Mucosa of descending colon (tissue), 3 donors: ENCODE measurements around the gene PPM1L. TPM values are rescaled to one million over a fixed set of nuclear protein-coding genes. Genes with fewer than 3 reads are reported as not detected.

Experiments used
- ATAC-seq: fragments of 200-7000 bp; cut with Tn5 transposase; one replicate; pipeline ENCODE4 v1.9.1; 2020; ENCODE audit warnings: mild to moderate bottlenecking, moderate library complexity
- DNase-seq, 3 donors: peaks; one replicate each; pipeline ENCODE4 v3.0.0-alpha.2; 2020
- H3K36me3 ChIP-seq: fragments of 200-600 bp; one replicate; pipeline ENCODE4 v1.8.0; 2021; ENCODE audit warnings: low read depth, mild to moderate bottlenecking
- H3K4me1 ChIP-seq: fragments of 200-600 bp; one replicate; pipeline ENCODE4 v1.8.0; 2021; ENCODE audit warnings: low read depth, mild to moderate bottlenecking
- H3K4me3 ChIP-seq: fragments of 200-600 bp; one replicate; pipeline ENCODE4 v1.8.0; 2021; ENCODE audit warnings: mild to moderate bottlenecking
- H3K9me3 ChIP-seq: fragments of 200-600 bp; one replicate; pipeline ENCODE4 v1.8.0; 2021; ENCODE audit warnings: mild to moderate bottlenecking
- intact Hi-C, 2 donors: fragments of 100-400 bp; cut with DNase I in 1 of 2; cut with micrococcal nuclease in 1 of 2; formaldehyde crosslinking; loops; one replicate each; pipeline versions ENCODE4 v1.11.0 to v1.11.1; 2022; cut with DNase I, micrococcal nuclease
- total RNA-seq, 3 donors: library from RNA; stranded (reverse); fragmentation: NEBNext Ultra II Directional in 2 of 3; extraction: Animal tissue kit (Norgen Biotek cat#: 25700) in 2 of 3; gene quantifications; one replicate each; pipeline versions ENCODE4 v1.2.1 to v1.2.4, GENCODE V29; 2021 to 2023
- TF ChIP-seq, protein P1 (sequence below): fragments of 200-600 bp; IDR thresholded peaks from one replicate; pipeline ENCODE4 v1.8.0; 2022; ENCODE audit warnings: antibody characterized with exemption, mild to moderate bottlenecking
- donor health status: DM: no; HTN: no; CAD: no; lungs with moderate emphysema.
- donor health status: DM: no; HTN: no; CAD: no.
- donor health status: DM: no; HTN: yes; CAD: no.

The PPM1L gene
- total RNA-seq, 3 donors from 2014 or later = 16.2 to 47.9 (median 21.6) TPM

DNA sequence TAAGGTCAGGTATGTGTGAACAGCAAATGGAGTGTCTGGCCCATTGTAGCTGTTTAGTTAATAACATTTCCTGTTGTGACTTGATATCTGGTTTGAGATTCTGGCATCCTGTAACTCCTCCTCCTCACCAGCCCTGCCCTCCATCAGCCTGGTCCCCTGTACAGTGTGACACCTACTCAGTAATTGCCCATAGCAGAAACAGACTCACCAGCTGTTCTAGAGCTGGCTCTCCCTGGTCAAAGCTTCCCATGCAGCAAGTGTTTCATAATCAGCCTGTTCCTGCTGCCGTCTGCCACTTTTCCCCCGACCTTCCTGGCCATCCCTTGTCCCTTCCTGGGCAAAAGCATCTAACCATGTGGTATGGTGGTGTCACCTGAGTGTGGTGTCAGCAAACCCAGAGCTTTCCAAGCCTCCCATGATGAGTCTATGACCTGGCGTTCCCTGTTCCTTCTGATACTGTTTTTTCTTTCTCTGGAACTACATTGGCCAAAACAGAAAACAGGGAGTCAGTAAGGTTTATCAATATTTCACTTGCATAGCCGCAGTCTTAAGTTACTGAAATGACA is 293.7 kb downstream of the PPM1L start:
- Histone ChIP-seq H3K4me3 (no peak overlapping the region), H3K9me3 (no peaks in the 10 kb centered on the region), H3K4me1 (no peaks in the 10 kb centered on the region), H3K36me3 (no peaks in the 10 kb centered on the region)
- intact Hi-C loops = no loop called here
- DNase-seq (no peak), ATAC-seq (no peak)
- TF ChIP-seq, protein P1, sequence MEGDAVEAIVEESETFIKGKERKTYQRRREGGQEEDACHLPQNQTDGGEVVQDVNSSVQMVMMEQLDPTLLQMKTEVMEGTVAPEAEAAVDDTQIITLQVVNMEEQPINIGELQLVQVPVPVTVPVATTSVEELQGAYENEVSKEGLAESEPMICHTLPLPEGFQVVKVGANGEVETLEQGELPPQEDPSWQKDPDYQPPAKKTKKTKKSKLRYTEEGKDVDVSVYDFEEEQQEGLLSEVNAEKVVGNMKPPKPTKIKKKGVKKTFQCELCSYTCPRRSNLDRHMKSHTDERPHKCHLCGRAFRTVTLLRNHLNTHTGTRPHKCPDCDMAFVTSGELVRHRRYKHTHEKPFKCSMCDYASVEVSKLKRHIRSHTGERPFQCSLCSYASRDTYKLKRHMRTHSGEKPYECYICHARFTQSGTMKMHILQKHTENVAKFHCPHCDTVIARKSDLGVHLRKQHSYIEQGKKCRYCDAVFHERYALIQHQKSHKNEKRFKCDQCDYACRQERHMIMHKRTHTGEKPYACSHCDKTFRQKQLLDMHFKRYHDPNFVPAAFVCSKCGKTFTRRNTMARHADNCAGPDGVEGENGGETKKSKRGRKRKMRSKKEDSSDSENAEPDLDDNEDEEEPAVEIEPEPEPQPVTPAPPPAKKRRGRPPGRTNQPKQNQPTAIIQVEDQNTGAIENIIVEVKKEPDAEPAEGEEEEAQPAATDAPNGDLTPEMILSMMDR = no peak

DNA sequence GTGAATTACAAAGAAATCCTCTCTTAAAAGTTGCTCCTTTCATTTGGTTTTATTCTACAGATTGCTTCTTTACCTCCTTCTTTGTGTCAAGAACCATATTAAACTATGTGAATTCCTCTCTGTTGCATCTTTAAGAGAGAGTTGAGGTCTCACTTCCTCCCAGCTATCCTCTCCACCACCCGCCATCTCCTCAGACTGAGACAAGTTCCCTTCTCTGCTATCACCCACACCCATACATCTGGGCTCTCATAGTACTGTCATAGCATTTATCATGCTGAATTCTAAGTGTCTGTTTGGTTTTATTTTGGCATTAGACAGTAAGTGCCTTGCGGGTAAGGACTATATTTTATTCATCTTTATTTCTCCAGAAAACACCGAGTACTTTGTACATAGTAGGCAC is 294.9 kb downstream of the PPM1L start:
- no peaks in the 10 kb centered on the region for H3K9me3 ChIP-seq
- H3K4me1 ChIP-seq = no peaks in the 10 kb centered on the region
- intact Hi-C loops = no loop called here
- TF ChIP-seq, protein P1 = no peak
- no peaks in the 10 kb centered on the region for H3K36me3 ChIP-seq
- ATAC-seq (no peak), DNase-seq (no peak)
- H3K4me3 ChIP-seq = no peak overlapping the region

DNA sequence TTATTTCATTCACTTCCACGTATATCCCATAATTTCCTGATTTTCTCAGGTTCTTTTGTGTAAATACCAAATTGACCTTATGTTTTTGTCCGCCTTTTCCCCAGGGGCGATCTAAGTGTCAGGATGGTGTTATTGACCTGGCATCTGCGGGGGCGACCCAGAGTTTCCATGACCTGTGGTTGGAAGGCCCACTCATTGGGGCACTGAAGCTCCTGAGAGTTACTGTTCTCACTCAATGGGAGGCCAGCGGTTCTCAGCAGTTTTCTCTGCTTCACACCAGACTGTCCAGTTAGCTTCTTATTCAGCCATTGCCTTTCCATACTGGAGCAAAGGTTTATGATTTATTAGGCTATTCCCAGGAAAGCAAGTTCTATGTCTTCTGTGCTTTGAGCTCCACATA is 295.8 kb downstream of the PPM1L start:
- DNase-seq (no peak), ATAC-seq (no peak)
- TF ChIP-seq, protein P1 = no peak
- Histone ChIP-seq H3K9me3 (no peaks in the 10 kb centered on the region), H3K36me3 (no peaks in the 10 kb centered on the region), H3K4me3 (no peak overlapping the region), H3K4me1 (no peaks in the 10 kb centered on the region)
- intact Hi-C loops = no loop called here

DNA sequence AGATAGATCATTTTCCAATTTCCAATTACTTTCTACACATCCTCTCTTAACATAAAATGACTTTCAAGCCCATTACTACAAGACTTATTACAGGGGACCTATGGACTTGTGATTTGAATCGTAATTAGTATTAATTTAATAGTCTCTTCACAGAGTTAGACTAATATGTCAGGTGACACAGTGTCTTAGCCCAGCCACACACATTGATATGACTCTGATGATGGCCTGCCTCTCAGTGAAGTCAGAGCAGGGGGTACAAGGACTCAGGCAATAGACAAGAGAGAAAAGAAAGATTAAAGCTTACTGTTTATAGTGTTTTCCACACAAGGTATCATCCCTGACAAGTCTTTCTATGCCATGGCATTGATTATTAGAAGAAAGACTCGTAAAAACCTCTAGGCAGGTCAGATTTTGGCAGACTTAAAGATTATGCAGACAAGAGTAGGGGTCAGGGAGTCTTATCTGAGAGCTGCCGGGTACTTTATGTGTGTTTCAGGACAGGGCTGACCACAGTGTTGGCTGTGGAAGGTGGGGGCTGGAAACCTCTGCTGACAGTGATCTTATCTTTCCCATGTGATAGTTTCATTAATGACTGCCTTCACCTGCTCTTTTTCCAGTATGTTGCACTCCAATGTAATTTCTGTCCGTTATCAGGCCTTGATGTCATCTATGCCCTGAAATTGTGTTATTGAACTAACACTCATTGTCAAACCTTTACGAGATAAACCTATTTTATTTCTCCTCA is 299.0 kb downstream of the PPM1L start:
- ATAC-seq (no peak), DNase-seq (no peak)
- intact Hi-C loops = no loop called here
- H3K4me3 ChIP-seq = no peak overlapping the region
- H3K9me3 ChIP-seq = no peaks in the 10 kb centered on the region
- no peaks in the 10 kb centered on the region for H3K36me3 ChIP-seq
- H3K4me1 ChIP-seq = no peaks in the 10 kb centered on the region
- TF ChIP-seq, protein P1 = no peak

DNA sequence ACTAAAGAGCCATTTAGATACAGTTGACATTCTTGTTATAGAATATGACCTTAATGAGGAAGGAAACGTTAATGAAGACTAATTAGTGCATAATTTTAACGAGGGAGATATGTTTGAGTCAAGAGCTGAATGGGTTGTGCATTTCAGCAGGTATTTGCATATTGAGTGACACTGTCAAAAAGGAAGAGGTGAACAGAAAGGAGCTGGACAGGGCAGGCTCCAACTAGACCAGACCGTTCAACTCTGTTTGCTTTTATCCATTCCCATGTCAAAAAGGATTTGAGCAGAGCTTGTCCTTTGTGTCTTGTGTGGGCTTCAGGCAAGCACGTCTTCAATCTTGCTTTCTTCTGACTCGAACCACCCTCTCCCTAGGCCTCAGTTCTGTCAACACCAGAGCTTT is 308.4 kb downstream of the PPM1L start:
- intact Hi-C loops = no loop called here
- TF ChIP-seq, protein P1 = no peak
- DNase-seq = no peak

More for the DNA sequence above, 308.4 kb downstream of the PPM1L start:
- H3K4me3 ChIP-seq = no peak overlapping the region
- ATAC-seq = no peak
- no peaks in the 10 kb centered on the region for H3K36me3 ChIP-seq
- H3K9me3 ChIP-seq = no peaks in the 10 kb centered on the region
- no peaks in the 10 kb centered on the region for H3K4me1 ChIP-seq
